Activated CD4-positive, alpha-beta T cell treated with anti-CD3 and anti-CD28 coated beads, Interleukin-2, amount 10 ng/mL, durations not matched to agents 7 days and 5 days (primary cell): Measurements from ENCODE around the gene LGMN. TPM values are rescaled to one million over a fixed set of nuclear protein-coding genes. Genes with fewer than 3 reads are reported as not detected.
"Not testable (repeated sequence)": the region's sequence is repeated elsewhere in the genome, so short reads cannot be mapped to it uniquely, and the experiment has no call there.

ENCODE experiments used
- CTCF ChIA-PET: fragments of 350-600 bp; sonication (Branson Sonifier 250); formaldehyde crosslinking; loops from one replicate; lab custom pipeline; 2021; ENCODE audit warnings: antibody characterized with exemption; lab: Charles Lee
- POLR2A ChIA-PET: fragments of 350-600 bp; sonication (Branson Sonifier 250); formaldehyde crosslinking; loops from one replicate; lab custom pipeline; 2021; ENCODE audit warnings: antibody characterized with exemption; lab: Charles Lee
- DNase-seq: peaks from one replicate; pipeline ENCODE4 v3.0.0-alpha.2; 2020
- H3K27ac Mint-ChIP-seq: one replicate; pipeline ENCODE4 v1.8.0; 2021; ENCODE audit warnings: mild to moderate bottlenecking, moderate library complexity, mixed read lengths
- H3K27me3 Mint-ChIP-seq: one replicate; pipeline ENCODE4 v1.8.0; 2021; ENCODE audit warnings: mixed read lengths
- H3K36me3 Mint-ChIP-seq: one replicate; pipeline ENCODE4 v1.8.0; 2021; ENCODE audit warnings: low read depth, mixed read lengths
- H3K4me1 Mint-ChIP-seq: one replicate; pipeline ENCODE4 v1.8.0; 2021; ENCODE audit warnings: mixed read lengths
- H3K4me3 Mint-ChIP-seq: one replicate; pipeline ENCODE4 v1.8.0; 2021; ENCODE audit warnings: mild to moderate bottlenecking, moderate library complexity, mixed read lengths
- H3K9me3 Mint-ChIP-seq: one replicate; pipeline ENCODE4 v1.8.0; 2021; ENCODE audit warnings: mixed read lengths
- total RNA-seq, 2 experiments: library from RNA; stranded (reverse); gene quantifications; one replicate each; pipeline ENCODE4 v1.2.3, GENCODE V29; 2021

The LGMN gene
- total RNA-seq, 2 experiments from 2014 or later, result 4.7 to 4.8 TPM

- Mint-ChIP-seq H3K36me3 (peaks cover 6% of the 10 kb centered on the region), H3K27ac (no peak overlapping the region), H3K4me3 (no peak overlapping the region), H3K4me1 (peaks cover 31% of the 10 kb centered on the region), H3K9me3 (peaks cover 5% of the 10 kb centered on the region), H3K27me3 (peaks cover 6% of the 10 kb centered on the region)
- DNase-seq, result no peak
- ChIA-PET POLR2A (no interaction called here), CTCF (no interaction called here)
Observed at GRCh38 chr14:92756446-92756845, 8.0 kb upstream of the LGMN start.

- peaks cover 5% of the 10 kb centered on the region for H3K9me3 Mint-ChIP-seq
- H3K36me3 Mint-ChIP-seq, result peaks cover 6% of the 10 kb centered on the region
- H3K4me3 Mint-ChIP-seq, result no peak overlapping the region
Observed at GRCh38 chr14:92755495-92755894, 7.1 kb upstream of the LGMN start.

GRCh38 chr14:92754966-92755365, 6.5 kb upstream of the LGMN start:
- Mint-ChIP-seq H3K4me3 (no peak overlapping the region), H3K9me3 (peaks cover 5% of the 10 kb centered on the region), H3K27me3 (peaks cover 8% of the 10 kb centered on the region), H3K36me3 (peaks cover 6% of the 10 kb centered on the region), H3K4me1 (peaks cover 31% of the 10 kb centered on the region), H3K27ac (no peak overlapping the region)
- ChIA-PET POLR2A (no interaction called here), CTCF (interaction anchor here (0.8 kb wide), 1 partner anchor 51 kb away, joined by 3 read pairs; no protein-coding TSS in a partner anchor)
- no peak for DNase-seq

More at GRCh38 chr14:92755495-92755894, 7.1 kb upstream of the LGMN start:
- Mint-ChIP-seq H3K27me3 (peaks cover 3% of the 10 kb centered on the region), H3K27ac (no peak overlapping the region), H3K4me1 (peaks cover 31% of the 10 kb centered on the region)
- POLR2A ChIA-PET, result no interaction called here
- no peak for DNase-seq
- CTCF ChIA-PET, result no interaction called here

- Mint-ChIP-seq H3K27me3 (peaks cover 25% of the 10 kb centered on the region), H3K27ac (no peak overlapping the region), H3K4me3 (no peak overlapping the region), H3K4me1 (peaks cover 29% of the 10 kb centered on the region), H3K36me3 (peaks cover 5% of the 10 kb centered on the region), H3K9me3 (peaks cover 3% of the 10 kb centered on the region)
- DNase-seq, result no peak
- POLR2A ChIA-PET, result no interaction called here
- CTCF ChIA-PET, result no interaction called here
Observed at GRCh38 chr14:92753250-92753649, 4.8 kb upstream of the LGMN start.

GRCh38 chr14:92751819-92752218, 3.4 kb upstream of the LGMN start:
- Mint-ChIP-seq H3K4me3 (no peak overlapping the region), H3K27me3 (peaks cover 37% of the 10 kb centered on the region)
- POLR2A ChIA-PET, result no interaction called here

DNA sequence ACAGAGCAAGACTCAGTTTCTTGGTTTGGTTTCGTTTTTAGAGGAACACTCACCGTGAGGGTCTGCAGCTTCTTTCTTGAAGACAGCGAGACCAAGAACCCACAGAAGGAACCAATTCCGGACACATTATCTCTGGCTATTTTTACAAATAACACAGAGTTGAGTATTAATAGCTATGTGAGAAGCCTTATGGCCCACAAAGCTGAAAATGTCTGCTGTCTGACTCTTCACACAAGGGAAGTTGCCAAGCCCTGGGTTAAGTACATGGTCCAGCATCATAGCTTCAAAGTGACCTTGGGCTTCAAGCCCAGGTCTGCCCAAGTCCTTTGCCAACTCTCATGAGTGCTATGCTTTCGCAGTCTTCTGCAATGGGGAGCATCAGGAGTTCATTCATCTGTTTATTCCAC, 2.6 kb upstream of the LGMN start:
- CTCF ChIA-PET, result interaction anchor here (0.6 to 1.5 kb wide), 7 partner anchors 12 to 405 kb away, joined by 3 to 4 read pairs (median 3); no protein-coding TSS in a partner anchor

More at GRCh38 chr14:92751819-92752218, 3.4 kb upstream of the LGMN start:
- peaks cover 40% of the 10 kb centered on the region for H3K4me1 Mint-ChIP-seq
- H3K27ac Mint-ChIP-seq, result peak overlapping the region; percentile 63
- DNase-seq, result no peak
- H3K36me3 Mint-ChIP-seq, result peaks cover 2% of the 10 kb centered on the region
- CTCF ChIA-PET, result interaction anchor here (1.0 to 1.4 kb wide), 2 partner anchors 20 to 31 kb away, joined by 3 read pairs; no protein-coding TSS in a partner anchor
- peaks cover 3% of the 10 kb centered on the region for H3K9me3 Mint-ChIP-seq

DNA sequence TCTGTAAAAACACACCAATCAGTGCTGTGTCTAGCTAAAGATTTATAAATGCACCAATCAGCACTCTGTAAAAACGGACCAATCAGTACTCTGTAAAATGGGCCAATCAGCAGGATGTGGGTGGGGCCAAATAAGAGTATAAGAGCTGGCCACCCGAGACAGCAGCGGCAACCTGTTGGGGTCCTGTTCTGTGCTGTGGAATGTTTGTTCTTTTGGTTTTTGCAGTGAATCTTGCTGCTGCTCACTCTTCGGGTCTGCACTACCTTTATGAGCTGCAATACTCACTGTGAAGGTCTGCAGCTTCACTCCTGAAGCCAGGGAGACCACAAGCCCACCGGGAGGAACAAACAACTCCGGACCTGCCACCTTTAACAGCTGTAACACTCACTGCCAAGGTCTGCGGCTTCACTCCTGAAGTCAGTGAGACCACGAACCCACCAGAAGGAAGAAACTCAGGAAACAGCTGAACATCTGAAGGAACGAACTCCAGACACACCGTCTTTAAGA, 1.8 kb upstream of the LGMN start:
- peaks cover 40% of the 10 kb centered on the region for H3K4me1 Mint-ChIP-seq
- H3K36me3 Mint-ChIP-seq, POLR2A ChIA-PET, H3K9me3 Mint-ChIP-seq: not testable (repeated sequence)
- CTCF ChIA-PET, result interaction anchor here (0.9 to 1.5 kb wide), 3 partner anchors 13 to 30 kb away, joined by 3 to 6 read pairs (median 3); no protein-coding TSS in a partner anchor
- H3K27me3 Mint-ChIP-seq, result peaks cover 46% of the 10 kb centered on the region
- DNase-seq, result peak; percentile 22
- H3K4me3 Mint-ChIP-seq, result peak overlapping the region; percentile 62
- peak overlapping the region; percentile 78 for H3K27ac Mint-ChIP-seq

More for the DNA sequence above, 2.6 kb upstream of the LGMN start:
- Mint-ChIP-seq H3K36me3 (peaks cover 2% of the 10 kb centered on the region), H3K27ac (no peak overlapping the region), H3K4me1 (peaks cover 40% of the 10 kb centered on the region), H3K27me3 (peaks cover 43% of the 10 kb centered on the region), H3K4me3 (peak overlapping the region; percentile 62), H3K9me3 (peaks cover 3% of the 10 kb centered on the region)
- POLR2A ChIA-PET, result interaction anchor here (0.6 kb wide), 1 partner anchor 25 kb away, joined by 3 read pairs; no protein-coding TSS in a partner anchor
- no peak for DNase-seq

DNA sequence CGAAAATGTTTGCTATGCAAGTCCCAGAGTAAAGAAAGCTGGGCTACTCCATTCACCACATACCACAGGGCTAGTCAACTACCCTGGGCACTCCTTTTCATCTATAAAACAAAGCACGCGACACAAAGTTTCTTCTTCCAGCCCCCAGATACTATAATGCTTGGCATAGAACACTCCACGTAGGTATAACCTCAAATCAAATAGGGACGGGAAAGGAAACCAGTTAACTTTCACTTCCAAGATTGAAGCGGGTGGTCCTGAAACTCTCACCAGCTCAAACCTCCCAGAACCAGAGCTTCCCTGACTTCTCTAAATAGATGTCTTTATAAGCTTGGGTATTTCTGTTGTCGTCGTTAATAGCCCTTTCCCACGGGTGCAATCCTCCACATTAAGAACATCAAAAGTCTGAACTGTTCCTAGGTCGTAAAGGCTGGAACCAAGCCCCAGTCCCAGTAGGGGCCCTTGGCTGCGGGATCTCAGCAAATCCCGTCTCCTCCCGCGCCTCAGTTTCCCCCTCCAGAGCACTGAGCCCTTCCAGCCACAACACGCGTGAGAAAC, 647 bp downstream of the LGMN start:
- H3K4me1 Mint-ChIP-seq, result peaks cover 40% of the 10 kb centered on the region
- peak overlapping the region; percentile 72 for H3K4me3 Mint-ChIP-seq
- ChIA-PET CTCF (interaction anchor here (0.9 to 1.9 kb wide), 2 partner anchors 8 to 58 kb away, joined by 3 to 4 read pairs; no protein-coding TSS in a partner anchor), POLR2A (no interaction called here)
- peaks cover 47% of the 10 kb centered on the region for H3K27me3 Mint-ChIP-seq
- H3K36me3 Mint-ChIP-seq, result peaks cover 2% of the 10 kb centered on the region
- peaks cover 3% of the 10 kb centered on the region for H3K9me3 Mint-ChIP-seq
- DNase-seq, result no peak
- H3K27ac Mint-ChIP-seq, result no peak overlapping the region

GRCh38 chr14:92744198-92744597, 4.2 kb downstream of the LGMN start:
- Mint-ChIP-seq H3K4me1 (peaks cover 20% of the 10 kb centered on the region), H3K9me3 (peaks cover under 1% of the 10 kb centered on the region), H3K4me3 (no peak overlapping the region), H3K27ac (no peak overlapping the region), H3K36me3 (no peaks in the 10 kb centered on the region), H3K27me3 (peaks cover 32% of the 10 kb centered on the region)
- ChIA-PET CTCF (interaction anchor here (0.6 kb wide), 1 partner anchor 26 kb away, joined by 3 read pairs; no protein-coding TSS in a partner anchor), POLR2A (no interaction called here)
- no peak for DNase-seq

DNA sequence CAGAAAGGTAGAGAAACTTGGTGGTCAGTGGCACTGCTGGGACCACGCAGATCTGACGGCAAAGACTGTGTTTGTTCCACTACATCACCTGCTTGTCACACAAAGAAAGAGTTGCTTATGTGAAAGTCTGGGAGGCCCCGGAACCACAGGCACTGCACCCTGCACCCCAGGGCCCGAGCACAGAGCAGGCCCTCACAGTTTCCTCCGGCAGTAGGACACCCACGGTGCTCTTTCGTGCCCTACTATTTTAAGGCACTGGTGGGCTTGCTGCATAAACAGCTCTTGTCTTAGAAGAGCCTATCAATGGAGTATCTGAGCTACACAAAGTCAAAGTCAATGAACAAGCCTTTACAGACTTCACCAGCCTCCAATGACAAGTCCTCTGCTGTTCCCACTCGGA, 8.0 kb downstream of the LGMN start:
- ChIA-PET CTCF (interaction anchor here (1.4 kb wide), 1 partner anchor 31 kb away, joined by 4 read pairs; no protein-coding TSS in a partner anchor), POLR2A (no interaction called here)
- Mint-ChIP-seq H3K9me3 (no peaks in the 10 kb centered on the region), H3K27me3 (peaks cover 4% of the 10 kb centered on the region), H3K36me3 (no peaks in the 10 kb centered on the region), H3K4me1 (peaks cover 11% of the 10 kb centered on the region), H3K27ac (no peak overlapping the region), H3K4me3 (no peak overlapping the region)
- no peak for DNase-seq

- ChIA-PET CTCF (no interaction called here), POLR2A (interaction anchor here (0.7 kb wide), 1 partner anchor 58 kb away, joined by 4 read pairs; no protein-coding TSS in a partner anchor)
- DNase-seq, result no peak
- H3K9me3 Mint-ChIP-seq, result no peaks in the 10 kb centered on the region
- H3K4me1 Mint-ChIP-seq, result peaks cover 11% of the 10 kb centered on the region
- H3K27me3 Mint-ChIP-seq, result peaks cover 2% of the 10 kb centered on the region
- H3K36me3 Mint-ChIP-seq, result no peaks in the 10 kb centered on the region
- no peak overlapping the region for H3K4me3 Mint-ChIP-seq
- no peak overlapping the region for H3K27ac Mint-ChIP-seq
Observed at GRCh38 chr14:92737619-92738188, 10.7 kb downstream of the LGMN start.

GRCh38 chr14:92737206-92737605, 11.2 kb downstream of the LGMN start:
- Mint-ChIP-seq H3K36me3 (peaks cover under 1% of the 10 kb centered on the region), H3K27ac (peak overlapping the region; percentile 6), H3K4me1 (peaks cover 11% of the 10 kb centered on the region), H3K4me3 (no peak overlapping the region), H3K9me3 (no peaks in the 10 kb centered on the region), H3K27me3 (peaks cover 4% of the 10 kb centered on the region)
- CTCF ChIA-PET, result no interaction called here
- POLR2A ChIA-PET, result interaction anchor here (0.7 kb wide), 1 partner anchor 59 kb away, joined by 4 read pairs; no protein-coding TSS in a partner anchor
- DNase-seq, result no peak

DNA sequence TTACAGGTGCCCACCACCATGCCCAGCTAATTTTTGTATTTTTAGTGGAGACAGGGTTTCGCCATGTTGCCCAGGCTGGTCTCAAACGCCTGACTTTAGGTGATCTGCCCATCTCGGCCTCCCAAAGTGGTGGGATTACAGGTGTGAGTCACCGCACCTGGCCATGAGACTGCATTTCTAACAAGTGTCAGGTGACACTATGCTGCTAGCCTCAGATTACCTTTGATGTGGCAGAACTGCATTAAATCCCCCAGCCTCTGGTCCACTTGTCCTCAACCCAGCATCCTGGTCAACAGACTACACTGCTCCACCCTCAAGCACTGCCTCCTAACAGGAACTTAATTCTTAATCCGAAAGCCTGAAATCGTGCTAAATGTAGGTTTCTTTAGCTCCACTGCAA, 13.1 kb downstream of the LGMN start:
- Mint-ChIP-seq H3K36me3 (peaks cover 9% of the 10 kb centered on the region), H3K4me3 (no peak overlapping the region), H3K9me3 (peaks cover 8% of the 10 kb centered on the region), H3K27ac (no peak overlapping the region), H3K27me3 (peaks cover 13% of the 10 kb centered on the region), H3K4me1 (peaks cover 11% of the 10 kb centered on the region)
- ChIA-PET POLR2A (no interaction called here), CTCF (interaction anchor here (0.6 to 1.0 kb wide), 2 partner anchors 31 to 439 kb away, joined by 3 to 4 read pairs; no protein-coding TSS in a partner anchor)
- DNase-seq, result no peak
